Right lobe of liver (tissue), 4 donors: Measurements from ENCODE around the gene PARVB.

Experiments used
- POLR2A ChIP-seq: fragments of 450-650 bp; IDR thresholded peaks from one replicate; pipeline ENCODE4 v1.6.1; 2017; ENCODE audit warnings: antibody characterized with exemption, mild to moderate bottlenecking
- TF ChIP-seq, protein P1 (sequence below), 4 donors: fragments of 200-600 bp in 3 of 4; fragments of 450-650 bp in 1 of 4; IDR thresholded peaks; one replicate each; pipeline versions ENCODE4 v1.5.1 to v1.8.0; 2016 to 2022; ENCODE audit warnings: antibody characterized with exemption in 4 of 4, mild to moderate bottlenecking in 2 of 4
- donor health status: DM: no; HTN: no; CAD: no.
- donor health status: DM: no; HTN: no; CAD: no.
- donor health status: DM: no; HTN: yes; CAD: no.

DNA sequence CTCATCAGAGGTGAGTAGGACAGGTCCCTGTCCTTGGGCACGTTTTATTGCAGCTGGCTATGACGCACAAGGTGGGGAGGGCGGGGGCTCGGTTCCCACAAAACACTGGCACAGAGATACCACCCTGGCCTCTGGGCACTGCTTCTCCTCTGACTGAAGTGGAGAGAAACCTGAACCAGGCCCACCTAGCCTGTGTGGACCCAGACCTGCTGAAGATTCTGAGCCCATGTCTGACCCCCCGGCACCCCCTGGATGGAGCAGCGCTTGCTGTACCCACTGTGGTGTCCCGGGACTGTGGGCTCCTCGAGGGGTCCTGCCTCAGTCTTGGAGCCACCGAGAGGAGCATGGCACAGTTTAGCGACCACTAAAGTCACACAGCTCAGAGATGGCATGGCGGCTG lies 72.6 kb downstream of the PARVB start:
- TF ChIP-seq, protein P1, sequence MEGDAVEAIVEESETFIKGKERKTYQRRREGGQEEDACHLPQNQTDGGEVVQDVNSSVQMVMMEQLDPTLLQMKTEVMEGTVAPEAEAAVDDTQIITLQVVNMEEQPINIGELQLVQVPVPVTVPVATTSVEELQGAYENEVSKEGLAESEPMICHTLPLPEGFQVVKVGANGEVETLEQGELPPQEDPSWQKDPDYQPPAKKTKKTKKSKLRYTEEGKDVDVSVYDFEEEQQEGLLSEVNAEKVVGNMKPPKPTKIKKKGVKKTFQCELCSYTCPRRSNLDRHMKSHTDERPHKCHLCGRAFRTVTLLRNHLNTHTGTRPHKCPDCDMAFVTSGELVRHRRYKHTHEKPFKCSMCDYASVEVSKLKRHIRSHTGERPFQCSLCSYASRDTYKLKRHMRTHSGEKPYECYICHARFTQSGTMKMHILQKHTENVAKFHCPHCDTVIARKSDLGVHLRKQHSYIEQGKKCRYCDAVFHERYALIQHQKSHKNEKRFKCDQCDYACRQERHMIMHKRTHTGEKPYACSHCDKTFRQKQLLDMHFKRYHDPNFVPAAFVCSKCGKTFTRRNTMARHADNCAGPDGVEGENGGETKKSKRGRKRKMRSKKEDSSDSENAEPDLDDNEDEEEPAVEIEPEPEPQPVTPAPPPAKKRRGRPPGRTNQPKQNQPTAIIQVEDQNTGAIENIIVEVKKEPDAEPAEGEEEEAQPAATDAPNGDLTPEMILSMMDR (IDR thresholded peaks at IDR 0.05): no peak
- TF ChIP-seq POLR2A: no peak
